HCT116 (cell line): ENCODE measurements around the gene PDE7B. TPM values are rescaled to one million over a fixed set of nuclear protein-coding genes. Genes with fewer than 3 reads are reported as not detected.

ENCODE experiments used
- ATAC-seq: fragments of 200-7000 bp; cut with Tn5 transposase; 2 replicates; pipeline ENCODE4 v1.9.1; 2020; ENCODE audit warnings: mild to moderate bottlenecking, moderate library complexity
- BruUV-seq: library from RNA; stranded (reverse); fragments of 400-500 nt; replicated peaks from 2 replicates; lab custom pipeline; 2021; lab: Mats Ljungman, UMichigan
- CTCF ChIA-PET: fragments of 300-600 bp; sonication (Branson Sonifier 250); formaldehyde crosslinking; loops from one replicate; lab custom pipeline; 2021; ENCODE audit warnings: antibody characterized with exemption; lab: Charles Lee
- POLR2A ChIA-PET: fragments of 300-600, 350-600 bp; sonication (Branson Sonifier 250); formaldehyde crosslinking; loops from one replicate; lab custom pipeline; 2021; ENCODE audit warnings: antibody characterized with exemption; lab: Charles Lee
- RAD21 ChIA-PET, 2 experiments: fragments of 300-600 bp; sonication (Branson Sonifier 250); formaldehyde crosslinking; loops; one replicate each; lab custom pipeline; 2023; ENCODE audit warnings: low total read pairs in 2 of 2; ENCODE audit not compliant: uncharacterized antibody in 2 of 2, unreplicated experiment in 2 of 2, low non-redundant PET in 1 of 2; lab: Charles Lee
- DNase-seq: peaks from one replicate; pipeline ENCODE4 v3.0.0-alpha.2; 2010; ENCODE audit warnings: low read depth, low spot score
- H2AFZ ChIP-seq: fragments of 200-600 bp; shearing (Covaris generic), sonication (generic); 2 replicates; pipeline ENCODE4 v1.6.1; 2017; ENCODE audit warnings: low read depth, mixed run types, mixed read lengths, antibody characterized with exemption, low read length; ENCODE audit not compliant: poor library complexity, severe bottlenecking
- H3K27ac ChIP-seq: 2 replicates; pipeline ENCODE4 v1.5.1; 2012; ENCODE audit warnings: low read depth, low read length
- H3K27me3 ChIP-seq: fragments of 200-600 bp; sonication (generic); 2 replicates; pipeline ENCODE4 v1.6.1; 2016; ENCODE audit warnings: mixed run types, low read length, mixed read lengths; ENCODE audit not compliant: insufficient read depth
- H3K36me3 ChIP-seq, 2 experiments: fragments of 200-500 bp in 1 of 2; fragments of 200-600 bp in 1 of 2; sonication (Bioruptor generic) in 1 of 2; sonication (generic) in 1 of 2; 2 replicates each; pipeline versions ENCODE4 v1.5.1 to v1.6.1; 2014 to 2016; ENCODE audit warnings: low read length in 2 of 2, inconsistent platforms in 1 of 2, mixed read lengths in 1 of 2, mixed run types in 1 of 2; ENCODE audit not compliant: insufficient read depth in 2 of 2, control insufficient read depth in 1 of 2
- H3K4me1 ChIP-seq, 2 experiments: fragments of 200-600 bp in 1 of 2; sonication (generic) in 1 of 2; 2 replicates each; pipeline versions ENCODE4 v1.5.1 to v1.6.1; 2012 to 2017; ENCODE audit warnings: low read length in 2 of 2, inconsistent platforms in 1 of 2, mild to moderate bottlenecking in 1 of 2, mixed read lengths in 1 of 2, mixed run types in 1 of 2, moderate library complexity in 1 of 2; ENCODE audit not compliant: insufficient read depth in 2 of 2, control insufficient read depth in 1 of 2
- H3K4me2 ChIP-seq: fragments of 200-600 bp; sonication (generic); 2 replicates; pipeline ENCODE4 v1.6.1; 2017; ENCODE audit warnings: mixed run types, low read length, mixed read lengths
- H3K4me3 ChIP-seq, 2 experiments: fragments of 200-600 bp in 1 of 2; sonication (generic) in 1 of 2; replicated peaks in 1 of 2; 2 replicates each; pipeline ENCODE4 v1.5.1; 2011 to 2016; ENCODE audit warnings: low read length in 2 of 2, control low read depth in 1 of 2, low read depth in 1 of 2, mild to moderate bottlenecking in 1 of 2, mixed read lengths in 1 of 2, mixed run types in 1 of 2
- H3K79me2 ChIP-seq: fragments of 200-600 bp; sonication (generic); 2 replicates; pipeline ENCODE4 v1.6.1; 2017; ENCODE audit warnings: mild to moderate bottlenecking, mixed run types, low read length, moderate library complexity, mixed read lengths; ENCODE audit not compliant: insufficient read depth
- H3K9ac ChIP-seq: fragments of 200-600 bp; sonication (generic); 2 replicates; pipeline ENCODE4 v1.6.1; 2016; ENCODE audit warnings: low read length, mixed read lengths
- H3K9me2 ChIP-seq: fragments of 200-600 bp; sonication (generic), shearing (Covaris generic); 2 replicates; pipeline ENCODE4 v1.6.1; 2017; ENCODE audit warnings: mixed run types, mild to moderate bottlenecking, moderate library complexity; ENCODE audit not compliant: insufficient read depth
- H3K9me3 ChIP-seq, 2 experiments: fragments of 200-500 bp in 1 of 2; fragments of 200-600 bp in 1 of 2; sonication (Bioruptor generic) in 1 of 2; sonication (generic) in 1 of 2; 2 replicates each; pipeline ENCODE4 v1.6.1; 2014 to 2017; ENCODE audit warnings: low read length in 2 of 2, mixed read lengths in 2 of 2, inconsistent platforms in 1 of 2, low read depth in 1 of 2, mild to moderate bottlenecking in 1 of 2, mixed run types in 1 of 2, moderate library complexity in 1 of 2; ENCODE audit not compliant: control insufficient read depth in 1 of 2, insufficient read depth in 1 of 2
- H4K20me1 ChIP-seq: fragments of 200-600 bp; sonication (generic), shearing (Covaris generic); 2 replicates; pipeline ENCODE4 v1.6.1; 2017; ENCODE audit warnings: mixed run types, mild to moderate bottlenecking, moderate library complexity; ENCODE audit not compliant: insufficient read depth
- CBX3 ChIP-seq: IDR thresholded peaks from 2 replicates; pipeline ENCODE4 v1.6.1; 2012; ENCODE audit warnings: low read depth
- CEBPB ChIP-seq: IDR thresholded peaks from 2 replicates; pipeline ENCODE4 v1.6.1; 2012; ENCODE audit warnings: low read depth
- ELF1 ChIP-seq: IDR thresholded peaks from 2 replicates; pipeline ENCODE4 v1.6.1; 2012; ENCODE audit warnings: low read depth, borderline replicate concordance
- EZH2phosphoT487 ChIP-seq: fragments of 200-600 bp; IDR thresholded peaks from 2 replicates; pipeline ENCODE4 v1.6.1; 2018; ENCODE audit warnings: antibody characterized with exemption, borderline replicate concordance
- MAX ChIP-seq: IDR thresholded peaks from 2 replicates; pipeline ENCODE4 v1.6.1; 2012
- POLR2A ChIP-seq: IDR thresholded peaks from 2 replicates; pipeline ENCODE4 v1.7.0; 2011; ENCODE audit warnings: borderline replicate concordance; ENCODE audit not compliant: insufficient read depth, insufficient read length; ENCODE audit errors: extremely low read depth
- POLR2AphosphoS5 ChIP-seq: IDR thresholded peaks from 2 replicates; pipeline ENCODE4 v1.6.1; 2011; ENCODE audit warnings: mild to moderate bottlenecking, low read depth, low read length, moderate library complexity
- REST ChIP-seq: IDR thresholded peaks from 2 replicates; pipeline ENCODE4 v1.6.1; 2012; ENCODE audit warnings: low read depth
- SIN3A ChIP-seq: IDR thresholded peaks from 2 replicates; pipeline ENCODE4 v1.6.1; 2012; ENCODE audit warnings: low read depth
- TCF7L2 ChIP-seq: IDR thresholded peaks from 2 replicates; pipeline ENCODE4 v1.7.0; 2011; ENCODE audit warnings: borderline replicate concordance, inconsistent platforms; ENCODE audit not compliant: insufficient read depth, insufficient read length; ENCODE audit errors: extremely low read depth
- YY1 ChIP-seq: IDR thresholded peaks from 2 replicates; pipeline ENCODE4 v1.6.1; 2011; ENCODE audit warnings: low read length, low read depth, moderate library complexity, mild to moderate bottlenecking; ENCODE audit not compliant: insufficient replicate concordance; ENCODE audit errors: extremely low read depth
- ZFX ChIP-seq: fragments of 450-650 bp; IDR thresholded peaks from 2 replicates; pipeline ENCODE4 v1.6.1; 2017
- ZNF274 ChIP-seq: fragments of 200-500 bp; sonication (Bioruptor generic); IDR thresholded peaks from 2 replicates; pipeline ENCODE4 v1.6.1; 2014; ENCODE audit warnings: mild to moderate bottlenecking, low read depth, low read length, inconsistent platforms
- intact Hi-C: fragments of 100-400 bp; cut with micrococcal nuclease; formaldehyde crosslinking; loops from 2 replicates; pipeline ENCODE4 v1.10.0; 2022
- total RNA-seq: library from RNA; stranded (reverse); gene quantifications from one replicate; pipeline ENCODE4 v1.2.1, GENCODE V29; 2021; ENCODE audit not compliant: unreplicated experiment

Gene PDE7B
- total RNA-seq, 1 experiment from 2014 or later = 0.61 TPM

- ChIA-PET CTCF (no interaction called here), POLR2A (no interaction called here), RAD21 (no interaction called here)
- no TSS peak for BruUV-seq
- Histone ChIP-seq H3K79me2 (no peaks in the 10 kb centered on the region), H3K36me3 (no peaks in the 10 kb centered on the region), H4K20me1 (no peaks in the 10 kb centered on the region), H3K9me2 (no peaks in the 10 kb centered on the region), H2AFZ (peak overlapping the region; percentile 17), H3K4me3 (no peak overlapping the region), H3K4me1 (peaks cover 4 to 16% of the 10 kb centered on the region in 2 experiments), H3K27ac (no peak overlapping the region), H3K9ac (no peak overlapping the region), H3K4me2 (no peak overlapping the region), H3K9me3 (no peaks in the 10 kb centered on the region), H3K27me3 (no peaks in the 10 kb centered on the region)
- TF ChIP-seq TCF7L2 = no peak
- no peak for TF ChIP-seq REST
- ATAC-seq = no peak
- DNase-seq = no peak
- intact Hi-C loops = no loop called here
Observed at GRCh38 chr6:135996668-135997067, 145.2 kb downstream of the PDE7B start.

DNA sequence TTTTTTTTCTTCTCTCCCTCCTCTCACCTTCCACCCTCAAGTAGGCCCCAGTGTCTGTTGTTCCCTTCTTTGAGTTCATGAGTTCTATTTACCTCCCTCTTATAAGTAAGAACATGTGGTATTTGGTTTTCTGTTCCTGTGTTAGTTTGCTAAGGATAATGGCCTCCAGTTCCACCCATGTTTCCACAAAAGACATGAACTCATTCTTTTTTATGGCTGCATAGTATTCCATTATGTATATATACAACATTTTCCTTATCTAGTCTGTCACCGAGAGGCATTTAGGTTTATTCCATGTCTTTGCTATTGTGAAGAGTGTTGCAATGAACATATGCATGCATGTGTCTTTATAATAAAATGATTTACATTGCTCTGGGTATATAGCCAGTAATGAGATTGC is 147.9 kb downstream of the PDE7B start:
- no peak overlapping the region for H3K9ac ChIP-seq
- RAD21 ChIA-PET = no interaction called here
- H3K79me2 ChIP-seq = no peaks in the 10 kb centered on the region
- intact Hi-C loops = no loop called here
- no peaks in the 10 kb centered on the region for H3K27me3 ChIP-seq
- CTCF ChIA-PET = no interaction called here
- H4K20me1 ChIP-seq = no peaks in the 10 kb centered on the region
- H3K36me3 ChIP-seq = no peaks in the 10 kb centered on the region
- H2AFZ ChIP-seq = no peak overlapping the region
- no peak overlapping the region for H3K27ac ChIP-seq
- H3K9me2 ChIP-seq = no peaks in the 10 kb centered on the region
- no TSS peak for BruUV-seq
- ATAC-seq (no peak), DNase-seq (no peak)
- H3K4me3 ChIP-seq = no peak overlapping the region
- H3K9me3 ChIP-seq = no peaks in the 10 kb centered on the region
- peaks cover 4 to 16% of the 10 kb centered on the region in 2 experiments for H3K4me1 ChIP-seq
- POLR2A ChIA-PET = no interaction called here
- H3K4me2 ChIP-seq = no peak overlapping the region
- TF ChIP-seq EZH2phosphoT487 (no peak), TCF7L2 (no peak), SIN3A (no peak), YY1 (no peak), POLR2A (no peak), ZFX (no peak), ZNF274 (no peak), ELF1 (no peak), REST (no peak), MAX (no peak), CBX3 (no peak), CEBPB (no peak), POLR2AphosphoS5 (no peak)
